Measurements from ENCODE around the gene ISG15.
"Not testable (repeated sequence)": the region's sequence is repeated elsewhere in the genome, so short reads cannot be mapped to it uniquely, and the experiment has no call there.

The ISG15 gene

DNA sequence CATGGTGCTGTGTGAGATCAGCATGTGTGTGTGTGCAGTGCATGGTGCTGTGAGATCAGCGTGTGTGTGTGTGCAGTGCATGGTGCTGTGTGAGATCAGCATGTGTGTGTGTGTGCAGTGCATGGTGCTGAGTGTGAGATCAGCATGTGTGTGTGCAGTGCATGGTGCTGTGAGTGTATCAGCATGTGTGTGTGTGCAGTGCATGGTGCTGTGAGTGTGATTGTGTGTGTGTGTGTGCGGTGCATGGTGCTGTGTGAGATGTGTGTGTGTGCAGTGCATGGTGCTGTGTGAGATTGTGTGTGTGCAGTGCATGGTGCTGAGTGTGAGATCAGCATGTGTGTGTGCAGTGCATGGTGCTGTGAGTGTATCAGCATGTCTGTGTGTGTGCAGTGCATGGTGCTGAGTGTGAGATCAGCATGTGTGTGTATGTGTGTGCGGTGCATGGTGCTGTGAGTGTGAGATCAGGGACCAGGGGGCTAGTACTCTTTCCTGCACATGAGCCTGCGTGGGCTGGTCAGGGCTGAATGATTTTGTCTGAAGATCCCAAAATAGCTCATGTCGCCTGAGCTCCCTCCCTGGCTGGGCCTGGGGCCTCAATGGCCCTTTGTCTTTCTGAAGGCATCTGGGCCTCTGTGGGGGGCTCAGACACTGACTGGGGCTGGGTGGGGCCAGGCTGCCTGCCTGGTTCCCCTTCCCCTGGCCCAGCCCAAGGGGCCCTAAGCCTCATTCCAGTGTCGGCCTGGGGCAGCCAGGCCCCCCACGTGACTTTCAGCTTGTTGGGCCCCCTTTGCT lies 17.8 kb downstream of the ISG15 start:
- DNase-seq (ENCODE audit: low spot score) = not testable (repeated sequence)

DNA sequence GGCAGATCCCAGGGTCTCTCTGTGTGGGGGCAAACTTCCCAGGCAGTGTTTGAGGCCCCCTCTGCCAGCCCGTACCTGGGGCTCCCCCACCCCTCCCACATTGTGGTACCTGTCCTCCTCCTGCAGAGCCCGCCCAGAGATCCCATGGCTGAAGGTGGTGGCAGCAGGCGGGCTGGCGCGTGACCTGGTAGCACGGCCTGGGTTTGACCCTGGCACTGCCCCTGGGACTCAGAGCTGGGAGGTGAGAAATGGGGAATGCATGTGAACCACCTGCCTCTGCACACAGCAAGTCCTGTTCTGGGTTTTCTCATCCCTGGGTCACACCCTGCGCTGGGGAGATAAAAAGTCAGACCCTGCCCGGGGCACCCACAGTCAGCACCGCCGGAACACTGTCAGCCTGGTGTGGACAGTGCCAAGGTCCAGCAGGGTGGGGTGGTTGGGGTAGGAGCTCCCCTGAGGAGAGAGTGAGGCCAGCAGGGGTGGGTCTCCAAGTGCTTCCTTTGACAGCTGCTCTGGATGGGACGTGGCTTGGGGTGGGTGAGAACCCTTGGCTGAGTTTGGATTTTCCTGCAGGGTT lies 18.4 kb downstream of the ISG15 start:
- no peak for DNase-seq (ENCODE audit: low spot score)

DNA sequence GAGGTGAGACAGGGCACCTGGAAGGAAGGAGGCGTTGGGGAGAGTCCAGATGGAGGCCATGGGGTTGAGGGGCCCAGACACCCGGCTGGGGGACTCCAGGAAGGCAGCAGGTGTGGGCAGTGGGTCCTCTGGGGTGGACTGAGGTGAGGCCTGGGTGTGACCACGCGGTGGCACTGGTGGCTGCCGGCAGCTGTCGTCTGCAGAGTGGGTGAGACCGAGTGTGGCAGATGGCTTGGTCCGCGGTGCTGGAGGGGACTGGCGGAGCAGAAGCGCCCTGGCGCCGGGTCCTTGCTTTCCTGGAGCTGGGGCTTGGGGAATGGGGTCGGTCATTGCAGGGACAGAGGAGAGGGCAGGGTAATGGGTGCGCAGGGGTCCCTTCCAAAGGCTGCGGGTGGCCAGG lies 19.1 kb downstream of the ISG15 start:
- DNase-seq (ENCODE audit: low spot score) = no peak

DNA sequence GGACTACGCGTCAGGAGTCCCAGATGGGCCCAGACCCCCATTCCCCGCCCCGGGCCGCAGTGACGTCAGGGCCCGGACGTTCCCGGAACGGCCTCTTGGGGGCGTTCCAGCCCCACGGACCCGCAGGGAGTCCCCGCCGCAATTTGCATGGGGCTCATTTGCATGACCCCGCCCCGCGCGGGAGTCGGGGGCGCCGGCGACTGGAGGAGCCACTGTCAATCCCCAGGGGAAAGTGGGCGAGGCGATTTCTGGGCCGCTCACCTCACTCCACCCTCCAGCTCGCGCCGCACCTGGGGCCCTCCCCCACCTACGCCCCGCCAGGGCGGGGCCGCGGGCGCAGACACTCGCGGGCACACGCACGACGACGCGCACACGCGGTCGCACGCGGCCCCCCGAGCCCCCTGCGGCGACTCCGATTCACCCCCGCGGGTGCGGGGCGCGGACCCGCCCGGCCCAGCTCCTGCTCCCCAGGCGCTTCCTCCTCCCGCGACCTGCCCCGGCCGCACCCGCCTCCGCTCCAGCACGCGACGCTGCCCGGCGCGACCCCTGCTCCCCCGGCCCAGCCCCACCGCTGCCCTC lies 19.8 kb downstream of the ISG15 start:
- peak; percentile 88 for DNase-seq (ENCODE audit: low spot score)

DNA sequence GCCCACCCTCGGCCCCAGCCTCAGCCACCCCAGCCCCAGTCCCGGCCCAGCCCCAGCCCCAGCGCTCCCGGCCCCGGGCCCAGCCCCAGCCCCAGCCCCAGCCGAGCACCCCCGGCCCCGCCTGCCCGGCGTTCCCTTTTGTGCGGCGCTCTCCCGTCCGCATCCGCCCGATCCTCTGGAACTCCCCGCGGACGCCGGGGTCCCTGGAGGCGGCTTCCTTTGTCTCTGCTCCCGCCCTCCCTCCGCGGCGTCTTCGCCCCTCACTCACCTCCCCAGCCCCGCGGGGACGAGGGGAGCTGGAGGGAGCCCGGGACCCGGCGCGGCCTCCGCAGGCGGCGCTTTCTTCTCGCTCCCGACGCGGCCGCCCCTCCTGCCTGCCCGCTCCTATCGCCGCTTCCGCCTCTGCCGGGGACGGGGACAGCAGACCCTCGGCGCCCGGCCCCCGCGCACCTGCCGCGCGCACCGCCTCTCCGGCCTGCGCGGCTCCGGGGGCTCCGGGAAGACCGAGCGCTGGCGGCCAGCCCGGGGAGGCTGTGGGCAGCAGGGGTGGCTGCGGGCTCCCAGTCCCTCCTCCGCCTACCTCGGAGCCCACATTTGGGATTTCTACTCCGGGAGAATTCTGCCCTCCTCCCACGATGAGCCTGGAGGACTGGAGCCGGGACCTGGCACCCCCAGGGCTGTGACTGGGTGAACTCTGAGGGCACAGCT lies 20.6 kb downstream of the ISG15 start:
- DNase-seq (ENCODE audit: low spot score) = no peak

DNA sequence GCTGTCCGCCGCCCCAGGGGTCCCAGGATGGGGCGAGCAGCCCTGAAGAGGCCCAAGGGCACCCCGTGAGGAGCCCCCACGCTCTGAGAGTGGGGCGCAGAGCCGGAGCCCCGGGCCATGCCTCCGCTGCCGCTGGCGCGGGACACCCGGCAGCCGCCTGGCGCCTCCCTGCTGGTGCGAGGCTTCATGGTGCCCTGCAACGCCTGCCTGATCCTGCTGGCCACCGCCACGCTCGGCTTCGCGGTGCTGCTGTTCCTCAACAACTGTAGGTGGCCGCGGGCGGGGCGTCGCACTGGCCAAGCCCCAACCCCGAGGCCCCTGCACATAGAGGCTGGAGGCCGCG lies 21.1 kb downstream of the ISG15 start:
- no peak for DNase-seq (ENCODE audit: low spot score)

DNA sequence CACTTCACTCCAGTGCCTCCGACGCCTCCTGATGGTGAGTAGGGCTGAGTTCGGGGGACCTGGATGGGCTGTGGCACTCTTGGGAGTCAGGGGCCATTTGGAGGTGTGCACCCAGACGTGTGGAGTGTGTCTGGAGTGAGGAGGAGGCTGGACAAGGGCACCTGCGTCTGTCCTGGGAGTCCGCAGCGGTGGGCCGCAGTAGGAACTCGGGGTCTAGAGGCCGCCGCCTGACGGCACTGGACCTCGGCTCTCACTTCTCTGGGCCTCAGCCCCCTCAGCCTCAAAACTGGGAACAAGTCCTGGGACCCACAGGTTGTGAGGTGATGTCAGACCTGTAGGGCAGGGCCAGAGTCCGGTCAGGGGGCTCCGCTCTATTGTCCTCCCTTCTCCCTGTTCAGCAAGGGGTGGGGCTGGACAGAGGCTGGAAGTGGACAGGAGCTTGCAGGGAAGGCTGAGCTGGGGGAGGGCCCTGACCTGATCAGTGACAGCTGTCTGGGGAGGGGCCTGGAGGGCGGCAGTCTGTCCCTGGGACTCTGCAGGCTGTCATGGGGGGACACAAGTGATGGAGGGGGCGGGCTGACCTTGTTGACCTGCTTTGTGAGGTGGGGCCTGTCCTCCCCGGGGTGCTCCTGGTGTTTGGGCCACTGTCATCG lies 22.1 kb downstream of the ISG15 start:
- no peak for DNase-seq (ENCODE audit: low spot score)

DNA sequence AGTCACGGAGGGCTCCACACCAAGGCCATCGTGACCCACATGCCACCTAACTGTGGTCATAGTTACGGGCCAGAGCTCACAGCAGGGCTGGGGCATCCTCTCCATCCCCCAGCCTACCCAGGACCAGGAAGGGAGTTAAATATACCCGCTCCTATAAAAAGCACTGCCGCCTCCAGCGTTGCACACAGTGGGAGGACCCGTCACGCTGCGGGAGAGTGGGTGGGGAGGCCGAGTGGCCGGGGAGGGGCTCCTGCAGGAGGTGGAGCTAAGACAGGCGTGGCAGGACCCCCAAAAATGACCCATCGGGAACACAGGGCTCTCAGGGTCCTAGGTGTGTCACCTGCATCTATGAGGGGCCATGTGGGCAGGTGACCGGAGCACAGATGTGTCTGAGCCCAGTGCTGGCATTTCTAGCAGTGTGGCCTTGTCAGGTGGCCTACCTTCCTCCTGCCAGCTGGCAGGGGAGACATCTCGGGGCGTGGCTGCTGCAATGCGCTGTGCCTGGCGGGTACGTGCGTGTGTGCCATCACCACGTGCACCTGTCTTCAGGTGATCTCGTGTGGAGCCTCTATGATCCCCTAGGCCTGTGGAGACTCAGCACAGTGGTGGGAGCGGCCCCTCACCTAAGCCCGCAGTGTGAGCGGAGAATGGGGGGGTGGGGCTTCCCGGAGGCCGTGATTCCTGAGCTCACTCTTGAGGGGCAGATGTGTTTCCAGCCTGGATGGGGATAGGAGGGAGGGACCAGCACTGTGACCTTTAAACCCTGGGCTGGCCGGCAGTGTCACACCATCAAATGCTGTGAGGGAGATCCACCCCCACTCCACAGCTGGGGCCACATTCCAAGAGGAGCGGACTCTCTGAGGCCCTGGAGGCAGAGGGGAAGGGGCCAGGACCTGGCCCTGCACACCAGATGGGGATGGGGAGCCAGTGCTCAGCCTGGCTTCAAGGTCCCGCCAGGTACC lies 24.4 kb downstream of the ISG15 start:
- DNase-seq (ENCODE audit: low spot score) = no peak

DNA sequence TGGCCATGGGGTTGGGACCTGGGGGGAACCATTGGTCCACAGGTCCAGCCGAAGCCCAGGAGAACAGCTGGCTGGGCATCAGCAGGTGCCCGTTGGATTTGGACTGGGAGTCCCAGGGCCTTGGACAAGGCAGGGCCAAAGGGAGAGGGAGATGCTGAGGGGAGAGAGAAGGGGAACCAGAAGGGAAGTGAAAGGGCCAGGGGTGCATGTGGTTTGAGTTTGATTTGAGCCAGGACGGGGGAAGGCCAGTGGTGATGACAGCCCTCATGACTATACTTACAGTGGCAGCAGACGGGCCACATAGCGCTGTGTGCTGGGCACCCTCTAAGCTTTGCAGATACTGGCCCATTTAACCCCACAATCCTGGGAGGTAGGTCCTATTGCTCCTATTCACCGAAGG lies 25.4 kb downstream of the ISG15 start:
- DNase-seq (ENCODE audit: low spot score) = no peak

DNA sequence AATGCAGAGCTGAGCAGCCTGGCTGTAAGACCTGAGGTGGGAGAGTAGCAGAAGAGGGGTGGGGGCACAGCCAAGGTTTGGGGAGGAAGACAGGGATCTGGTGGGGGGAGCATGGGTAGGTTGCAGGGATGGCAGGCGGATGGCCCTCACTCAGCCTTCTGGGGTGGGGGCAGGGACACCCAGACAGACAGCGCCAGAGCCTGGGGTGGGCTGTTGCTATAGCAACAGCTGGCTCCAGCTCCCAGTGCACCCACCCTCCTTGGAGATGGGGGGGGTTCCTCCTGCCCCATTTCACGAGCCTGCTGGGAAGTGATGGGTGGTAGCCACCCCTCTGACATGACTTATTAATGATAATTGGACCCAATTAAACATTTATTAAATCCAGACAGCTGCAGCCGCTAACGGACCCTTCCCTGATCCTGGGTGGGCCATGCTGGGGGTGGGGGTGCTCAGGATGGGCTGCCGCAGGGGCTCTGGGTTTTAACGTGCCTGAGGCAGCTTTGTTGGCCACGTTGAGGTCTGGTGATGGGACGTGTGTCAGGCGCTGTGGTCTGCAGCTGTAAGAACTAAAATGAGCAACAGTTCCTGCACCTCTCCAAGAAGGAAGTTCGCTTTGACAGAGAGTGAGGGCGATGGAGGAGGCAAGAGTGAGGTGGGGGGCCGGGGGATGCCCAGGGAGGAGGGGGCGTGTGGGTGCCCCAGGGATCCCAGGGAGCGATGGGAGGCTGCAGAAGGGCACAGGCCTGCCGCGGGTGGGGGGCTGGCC lies 26.0 kb downstream of the ISG15 start:
- peak; percentile 63 for DNase-seq (ENCODE audit: low spot score)

DNA sequence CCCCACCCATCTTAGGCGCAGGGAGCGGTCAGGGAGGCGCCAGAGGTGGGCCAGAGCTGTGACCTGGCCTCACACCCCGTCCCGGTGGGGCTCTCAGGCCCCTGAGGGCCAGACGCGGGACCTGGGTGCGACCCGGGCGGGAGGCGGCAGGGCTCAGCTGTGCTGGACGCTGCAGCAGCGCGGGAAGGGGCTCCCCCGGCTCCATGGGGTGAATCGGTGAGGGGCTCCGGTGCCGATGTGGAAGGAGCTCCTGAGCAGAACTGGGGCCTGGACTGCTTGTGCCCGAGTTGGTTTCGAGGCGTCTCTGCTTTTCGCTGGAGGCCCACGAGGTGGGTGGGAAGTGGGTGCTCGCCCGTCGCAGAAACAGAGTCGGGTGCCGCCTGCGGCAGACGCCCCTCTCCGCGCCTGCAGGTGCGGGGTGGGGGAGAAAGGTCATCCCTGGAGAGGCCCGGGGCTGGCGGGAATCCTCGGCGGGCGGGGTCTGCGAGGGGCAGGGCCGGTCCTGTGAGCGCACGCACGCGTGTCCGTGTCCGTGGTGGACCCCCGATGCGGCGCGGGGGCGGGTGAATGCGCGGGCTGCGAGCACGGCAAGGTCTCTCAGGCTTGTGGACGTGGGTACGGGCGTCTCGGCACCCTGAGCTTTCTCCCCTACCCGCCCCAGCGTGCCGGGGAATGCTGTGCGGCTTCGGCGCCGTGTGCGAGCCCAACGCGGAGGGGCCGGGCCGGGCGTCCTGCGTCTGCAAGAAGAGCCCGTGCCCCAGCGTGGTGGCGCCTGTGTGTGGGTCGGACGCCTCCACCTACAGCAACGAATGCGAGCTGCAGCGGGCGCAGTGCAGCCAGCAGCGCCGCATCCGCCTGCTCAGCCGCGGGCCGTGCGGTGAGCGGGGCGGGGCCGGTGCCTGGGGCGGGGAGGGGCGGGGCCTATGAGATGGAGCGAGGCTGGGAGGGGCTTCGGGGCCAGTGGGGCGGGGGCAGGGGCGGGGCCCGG lies 27.0 kb downstream of the ISG15 start:
- DNase-seq (ENCODE audit: low spot score) = peak; percentile 86

DNA sequence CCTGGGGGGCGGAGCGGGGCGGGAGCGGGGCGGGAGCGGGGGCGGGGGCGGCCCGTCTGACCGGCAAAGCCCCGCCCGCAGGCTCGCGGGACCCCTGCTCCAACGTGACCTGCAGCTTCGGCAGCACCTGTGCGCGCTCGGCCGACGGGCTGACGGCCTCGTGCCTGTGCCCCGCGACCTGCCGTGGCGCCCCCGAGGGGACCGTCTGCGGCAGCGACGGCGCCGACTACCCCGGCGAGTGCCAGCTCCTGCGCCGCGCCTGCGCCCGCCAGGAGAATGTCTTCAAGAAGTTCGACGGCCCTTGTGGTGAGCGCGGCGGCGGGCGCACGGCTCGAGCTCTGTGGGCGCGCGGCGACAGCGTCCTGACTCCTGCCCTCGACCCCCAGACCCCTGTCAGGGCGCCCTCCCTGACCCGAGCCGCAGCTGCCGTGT lies 27.8 kb downstream of the ISG15 start:
- no peak for DNase-seq (ENCODE audit: low spot score)

DNA sequence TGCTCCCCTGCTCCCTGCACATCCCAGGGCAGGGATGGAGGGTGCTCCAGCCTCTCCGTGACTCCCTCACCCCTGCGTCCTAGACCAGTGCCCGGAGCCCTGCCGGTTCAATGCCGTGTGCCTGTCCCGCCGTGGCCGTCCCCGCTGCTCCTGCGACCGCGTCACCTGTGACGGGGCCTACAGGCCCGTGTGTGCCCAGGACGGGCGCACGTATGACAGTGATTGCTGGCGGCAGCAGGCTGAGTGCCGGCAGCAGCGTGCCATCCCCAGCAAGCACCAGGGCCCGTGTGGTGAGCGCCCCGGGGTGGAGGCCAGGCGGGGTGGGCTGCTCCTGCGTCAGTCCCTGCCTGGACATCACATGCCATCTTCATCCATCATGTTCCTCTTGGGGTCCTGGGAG lies 28.6 kb downstream of the ISG15 start:
- DNase-seq (ENCODE audit: low spot score) = no peak

DNA sequence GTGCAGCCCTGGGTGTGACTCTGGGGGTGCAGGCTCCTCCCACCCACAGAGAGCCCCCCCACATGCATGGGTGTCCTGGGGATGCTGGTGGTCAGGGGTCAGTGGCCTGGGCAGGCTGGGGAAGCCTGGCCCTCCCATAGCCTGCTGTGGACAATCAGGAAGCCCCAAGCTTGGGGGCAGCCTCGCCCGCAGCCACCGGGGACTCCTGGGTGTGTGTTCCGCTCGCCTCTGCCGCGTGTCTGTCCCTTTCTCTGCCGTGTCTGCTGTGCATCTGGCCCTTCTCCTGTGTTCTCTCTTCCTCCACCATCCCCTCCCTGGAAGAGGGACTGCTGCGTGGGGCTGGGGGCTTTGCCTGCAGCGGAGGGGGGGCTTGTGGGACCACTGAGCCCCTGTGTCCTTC lies 29.5 kb downstream of the ISG15 start:
- DNase-seq (ENCODE audit: low spot score) = no peak

DNA sequence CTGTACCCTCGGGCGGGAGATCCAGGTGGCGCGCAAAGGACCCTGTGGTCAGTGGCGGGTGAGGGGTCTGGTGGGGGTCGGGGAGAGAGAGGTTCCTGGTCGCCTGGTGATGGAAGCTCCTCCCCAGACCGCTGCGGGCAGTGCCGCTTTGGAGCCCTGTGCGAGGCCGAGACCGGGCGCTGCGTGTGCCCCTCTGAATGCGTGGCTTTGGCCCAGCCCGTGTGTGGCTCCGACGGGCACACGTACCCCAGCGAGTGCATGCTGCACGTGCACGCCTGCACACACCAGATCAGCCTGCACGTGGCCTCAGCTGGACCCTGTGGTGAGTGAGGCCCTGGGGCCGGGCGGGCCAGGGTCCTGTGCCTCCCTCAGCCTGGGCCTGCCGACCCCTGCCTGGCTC lies 30.1 kb downstream of the ISG15 start:
- no peak for DNase-seq (ENCODE audit: low spot score)

DNA sequence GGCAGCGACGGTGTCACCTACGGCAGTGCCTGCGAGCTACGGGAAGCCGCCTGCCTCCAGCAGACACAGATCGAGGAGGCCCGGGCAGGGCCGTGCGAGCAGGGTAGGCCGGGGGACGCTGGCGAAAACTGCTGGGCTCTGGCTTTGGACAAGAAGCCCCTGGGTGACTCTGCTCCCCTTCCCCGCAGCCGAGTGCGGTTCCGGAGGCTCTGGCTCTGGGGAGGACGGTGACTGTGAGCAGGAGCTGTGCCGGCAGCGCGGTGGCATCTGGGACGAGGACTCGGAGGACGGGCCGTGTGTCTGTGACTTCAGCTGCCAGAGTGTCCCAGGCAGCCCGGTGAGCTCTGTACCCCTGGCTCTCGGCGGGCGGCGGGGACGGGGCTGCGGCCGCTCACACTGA lies 30.6 kb downstream of the ISG15 start:
- no peak for DNase-seq (ENCODE audit: low spot score)

DNA sequence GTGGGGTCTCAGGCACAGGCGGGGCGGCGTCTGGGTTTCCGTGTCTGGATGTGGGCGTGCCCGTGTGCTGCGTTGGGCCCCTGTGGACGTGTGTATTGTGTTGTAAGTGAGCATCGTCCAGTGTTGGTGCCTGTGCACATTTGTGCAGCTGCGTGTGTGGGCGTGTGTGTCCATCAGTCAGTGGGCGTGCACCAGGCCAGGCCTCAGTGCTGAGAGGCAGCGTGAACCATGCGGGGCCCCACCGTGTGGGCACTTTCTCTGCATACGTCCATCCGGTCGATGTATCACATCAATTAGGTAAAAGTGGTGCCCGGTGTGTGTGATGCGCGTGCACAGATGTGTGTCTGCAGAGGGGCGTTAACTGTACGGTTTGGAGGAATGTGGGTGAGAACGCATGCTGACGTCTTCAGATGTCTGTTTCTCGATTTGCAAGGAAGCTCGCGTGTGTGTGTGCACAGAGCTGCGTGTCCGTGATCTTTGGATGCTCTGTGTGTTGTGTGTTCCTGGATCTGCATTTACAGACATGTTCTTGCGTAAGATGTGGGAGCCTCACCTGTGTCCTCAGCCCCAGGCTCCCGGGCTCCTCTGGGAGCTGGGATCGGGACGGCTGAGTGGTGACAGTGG lies 31.3 kb downstream of the ISG15 start:
- DNase-seq (ENCODE audit: low spot score) = no peak

DNA sequence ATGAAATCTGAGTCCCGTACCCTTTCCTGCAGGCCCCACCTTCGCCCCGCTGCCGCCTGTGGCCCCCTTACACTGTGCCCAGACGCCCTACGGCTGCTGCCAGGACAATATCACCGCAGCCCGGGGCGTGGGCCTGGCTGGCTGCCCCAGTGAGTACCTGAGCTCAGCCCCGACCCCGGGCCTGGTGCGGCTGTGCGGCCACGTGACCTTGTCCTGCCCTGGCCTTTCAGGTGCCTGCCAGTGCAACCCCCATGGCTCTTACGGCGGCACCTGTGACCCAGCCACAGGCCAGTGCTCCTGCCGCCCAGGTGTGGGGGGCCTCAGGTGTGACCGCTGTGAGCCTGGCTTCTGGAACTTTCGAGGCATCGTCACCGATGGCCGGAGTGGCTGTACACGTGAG lies 31.8 kb downstream of the ISG15 start:
- no peak for DNase-seq (ENCODE audit: low spot score)

DNA sequence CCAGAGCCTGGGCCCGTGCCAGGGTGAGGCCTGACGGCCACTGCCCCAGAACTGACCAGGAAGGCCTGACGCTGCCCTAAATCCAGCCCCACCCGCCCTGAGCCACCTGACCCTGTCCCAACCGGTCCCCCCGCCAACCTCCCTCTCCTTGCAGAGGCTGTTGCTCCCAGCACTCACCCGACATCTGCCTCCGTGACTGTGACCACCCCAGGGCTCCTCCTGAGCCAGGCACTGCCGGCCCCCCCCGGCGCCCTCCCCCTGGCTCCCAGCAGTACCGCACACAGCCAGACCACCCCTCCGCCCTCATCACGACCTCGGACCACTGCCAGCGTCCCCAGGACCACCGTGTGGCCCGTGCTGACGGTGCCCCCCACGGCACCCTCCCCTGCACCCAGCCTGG lies 32.9 kb downstream of the ISG15 start:
- no peak for DNase-seq (ENCODE audit: low spot score)

Measured in activated CD4-positive, alpha-beta T cell treated with anti-CD3 and anti-CD28 coated beads, Interleukin-2, Interleukin-4, amounts not matched to agents 100 ng/mL and 50 ng/mL, durations not matched to agents 16 hours and 8 hours (primary cell).